ENCODE measurements around the gene CWC15. TPM values are rescaled to one million over a fixed set of nuclear protein-coding genes. Genes with fewer than 3 reads are reported as not detected.

CWC15 gene
- 44.6 and 60.0 TPM in 2 replicates for total RNA-seq

GRCh38 chr11:94973099-94973968, at the start of gene CWC15, which contains the start of gene KDM4D:
Gene CWC15 (minus strand): TSS chr11:94973556. CDS start chr11:94972185, 1,371 bp downstream.
Gene KDM4D (plus strand): TSS chr11:94973709. CDS start chr11:94997373, 23,664 bp downstream.

Other genes starting within 250 kb of the CWC15 start
- 39.7 and 47.1 TPM in 2 replicates for gene AMOTL1, start 205.2 kb downstream of the CWC15 start, total RNA-seq
- gene KDM4D, start 153 bp upstream of the CWC15 start, total RNA-seq: 1.0 and 1.1 TPM in 2 replicates
- gene KDM4E, start 51.7 kb upstream of the CWC15 start, total RNA-seq: not detected in 2 replicates
- gene KDM4F, start 75.9 kb upstream of the CWC15 start, total RNA-seq: not detected in 2 replicates
- 20.9 and 24.8 TPM in 2 replicates for gene SRSF8, start 93.4 kb upstream of the CWC15 start, total RNA-seq
- gene ENDOD1, start 116.3 kb upstream of the CWC15 start, total RNA-seq: 46.0 and 65.3 TPM in 2 replicates

All from articular chondrocyte of knee joint (primary cell).